Hematopoietic multipotent progenitor cell treated with erythropoietin and hydrocortisone succinate and interleukin-3 and kit ligand, for 15 days (in vitro differentiated cells): ENCODE measurements around the gene GPR65.

ENCODE experiments used
- DNase-seq: peaks from one replicate; pipeline ENCODE4 v3.0.0-alpha.2; 2015; ENCODE audit warnings: low spot score

GPR65 gene

GRCh38 chr14:88040146-88040545 is 35.2 kb downstream of the GPR65 start:
- no peak for DNase-seq

- DNase-seq: no peak
Measured at GRCh38 chr14:88043529-88044443, 38.9 kb downstream of the GPR65 start.

GRCh38 chr14:88044444-88044758 is 39.5 kb downstream of the GPR65 start:
- no peak for DNase-seq

- no peak for DNase-seq
Measured at GRCh38 chr14:88044776-88045446, 40.0 kb downstream of the GPR65 start.

GRCh38 chr14:88045705-88046104 is 40.8 kb downstream of the GPR65 start:
- DNase-seq: no peak

- DNase-seq: no peak
Measured at GRCh38 chr14:88048351-88048750, 43.4 kb downstream of the GPR65 start.

- no peak for DNase-seq
Measured at GRCh38 chr14:88049266-88049665, 44.3 kb downstream of the GPR65 start.

- DNase-seq: no peak
Measured at GRCh38 chr14:88049936-88050335, 45.0 kb downstream of the GPR65 start.

- DNase-seq: no peak
Measured at GRCh38 chr14:88060576-88060975, 55.6 kb downstream of the GPR65 start.

GRCh38 chr14:88063811-88064210 is 58.9 kb downstream of the GPR65 start:
- DNase-seq: no peak
